DND-41 (cell line): ENCODE results near the gene CSN3.

Experiments
- CTCF ChIP-seq: IDR thresholded peaks from 2 replicates; pipeline ENCODE4 v1.5.1; 2012; ENCODE audit warnings: borderline replicate concordance, low read length, moderate library complexity, mild to moderate bottlenecking; ENCODE audit not compliant: poor library complexity, severe bottlenecking; ENCODE audit errors: extremely low read depth
- EZH2 ChIP-seq: IDR thresholded peaks from 3 replicates; pipeline ENCODE4 v1.6.1; 2012; ENCODE audit warnings: borderline replicate concordance, low read depth, mild to moderate bottlenecking, moderate library complexity, low read length, inconsistent platforms; ENCODE audit not compliant: severe bottlenecking

GRCh38 chr4:70236125-70236524 lies 6.3 kb upstream of the CSN3 start:
- no peak for TF ChIP-seq CTCF
- TF ChIP-seq EZH2 = no peak
